IMR-90 (cell line): ENCODE results near the gene HOXA10. TPM values are rescaled to one million over a fixed set of nuclear protein-coding genes. Genes with fewer than 3 reads are reported as not detected.

Experiments
- ATAC-seq: fragments of 200-7000 bp; cut with Tn5 transposase; 2 replicates; pipeline ENCODE4 v1.9.1; 2020; ENCODE audit warnings: low read depth, mild to moderate bottlenecking, moderate library complexity
- BruUV-seq: library from RNA; stranded (reverse); fragments of 400-500 nt; replicated peaks from 2 replicates; lab custom pipeline; 2021; lab: Mats Ljungman, UMichigan
- CTCF ChIA-PET: fragments of 300-600 bp; formaldehyde crosslinking; extraction: SDS; loops from one replicate; lab custom pipeline; 2021; ENCODE audit warnings: antibody characterized with exemption; lab: Yijun Ruan, JAX
- POLR2A ChIA-PET: fragments of 300-600 bp; sonication (Branson Sonifier 250); formaldehyde crosslinking; loops from one replicate; lab custom pipeline; 2022; ENCODE audit warnings: antibody characterized with exemption; ENCODE audit not compliant: unreplicated experiment; lab: Charles Lee
- DNase-seq: peaks from one replicate; pipeline ENCODE4 v3.0.0; 2013
- H2AFZ ChIP-seq: replicated peaks from 2 replicates; pipeline ENCODE3; 2013; ENCODE audit warnings: low read length, mild to moderate bottlenecking; ENCODE audit not compliant: poor library complexity
- H2AK5ac ChIP-seq: 2 replicates; pipeline ENCODE4 v1.6.1; 2013; ENCODE audit warnings: low read depth, low read length, inconsistent platforms
- H2AK9ac ChIP-seq: replicated peaks from 2 replicates; pipeline ENCODE3; 2013; ENCODE audit warnings: mild to moderate bottlenecking, low read depth, low read length, moderate library complexity; ENCODE audit not compliant: poor library complexity
- H2BK120ac ChIP-seq: 2 replicates; pipeline ENCODE4 v1.6.1; 2013; ENCODE audit warnings: low read depth, low read length, inconsistent platforms
- H2BK15ac ChIP-seq: 3 replicates; pipeline ENCODE4 v1.6.1; 2013; ENCODE audit warnings: low read depth, low read length, inconsistent platforms
- H2BK20ac ChIP-seq: 2 replicates; pipeline ENCODE4 v1.6.1; 2013; ENCODE audit warnings: low read depth, mild to moderate bottlenecking, inconsistent platforms, low read length, moderate library complexity
- H2BK5ac ChIP-seq: 2 replicates; pipeline ENCODE4 v1.6.1; 2013; ENCODE audit warnings: mild to moderate bottlenecking, low read depth, low read length, inconsistent platforms; ENCODE audit not compliant: poor library complexity, severe bottlenecking
- H3K14ac ChIP-seq: replicated peaks from 2 replicates; pipeline ENCODE4 v1.6.1; 2013; ENCODE audit warnings: low read depth, low read length, inconsistent platforms
- H3K18ac ChIP-seq: 2 replicates; pipeline ENCODE4 v1.6.1; 2013; ENCODE audit warnings: low read depth, low read length, control low read depth
- H3K23ac ChIP-seq: 2 replicates; pipeline ENCODE4 v1.6.1; 2013; ENCODE audit warnings: low read depth, low read length, inconsistent platforms
- H3K27ac ChIP-seq: 2 replicates; pipeline ENCODE4 v1.5.1; 2013; ENCODE audit warnings: mild to moderate bottlenecking, control low read depth, low read length; ENCODE audit not compliant: insufficient read depth
- H3K27me3 ChIP-seq: 2 replicates; pipeline ENCODE4 v1.6.1; 2013; ENCODE audit warnings: low read length; ENCODE audit not compliant: control insufficient read depth, insufficient read depth
- H3K36me3 ChIP-seq: 2 replicates; pipeline ENCODE4 v1.6.1; 2013; ENCODE audit warnings: low read length, mixed read lengths; ENCODE audit not compliant: control insufficient read depth, insufficient read depth
- H3K4ac ChIP-seq: 2 replicates; pipeline ENCODE4 v1.6.1; 2013; ENCODE audit warnings: low read depth, low read length, inconsistent platforms
- H3K4me1 ChIP-seq: 2 replicates; pipeline ENCODE4 v1.6.1; 2013; ENCODE audit warnings: low read length, mixed read lengths; ENCODE audit not compliant: control insufficient read depth, insufficient read depth
- H3K4me2 ChIP-seq: 2 replicates; pipeline ENCODE4 v1.6.1; 2013; ENCODE audit warnings: low read depth, mild to moderate bottlenecking, control low read depth, low read length, moderate library complexity
- H3K4me3 ChIP-seq: 2 replicates; pipeline ENCODE4 v1.5.1; 2013; ENCODE audit warnings: low read depth, mild to moderate bottlenecking, control low read depth, low read length, moderate library complexity; ENCODE audit not compliant: insufficient read depth
- H3K56ac ChIP-seq: 2 replicates; pipeline ENCODE4 v1.6.1; 2013; ENCODE audit warnings: low read length, inconsistent platforms; ENCODE audit not compliant: insufficient read depth; ENCODE audit errors: extremely low read depth
- H3K79me1 ChIP-seq, 2 experiments: 2 replicates each; pipeline ENCODE4 v1.6.1; 2013; ENCODE audit warnings: low read length in 2 of 2, inconsistent platforms in 1 of 2, low read depth in 1 of 2
- H3K9ac ChIP-seq: 2 replicates; pipeline ENCODE4 v1.6.1; 2013; ENCODE audit warnings: low read depth, low read length, control low read depth
- H3K9me1 ChIP-seq: 2 replicates; pipeline ENCODE4 v1.6.1; 2013; ENCODE audit warnings: low read length, inconsistent platforms; ENCODE audit not compliant: insufficient read depth
- H3K9me3 ChIP-seq: 2 replicates; pipeline ENCODE4 v1.6.1; 2013; ENCODE audit warnings: low read length; ENCODE audit not compliant: control insufficient read depth, insufficient read depth
- H4K20me1 ChIP-seq: 2 replicates; pipeline ENCODE4 v1.6.1; 2013; ENCODE audit warnings: low read length, inconsistent platforms; ENCODE audit not compliant: insufficient read depth
- H4K5ac ChIP-seq: 2 replicates; pipeline ENCODE4 v1.6.1; 2013; ENCODE audit warnings: mild to moderate bottlenecking, low read depth, low read length, control low read depth
- H4K8ac ChIP-seq, 2 experiments: 2 replicates each; pipeline ENCODE4 v1.6.1; 2013; ENCODE audit warnings: low read depth in 2 of 2, low read length in 2 of 2, control low read depth in 1 of 2, inconsistent platforms in 1 of 2
- H4K91ac ChIP-seq: 2 replicates; pipeline ENCODE4 v1.6.1; 2013; ENCODE audit warnings: low read depth, low read length, inconsistent platforms; ENCODE audit not compliant: insufficient read depth
- ELK1 ChIP-seq: fragments of 150-350 bp; IDR thresholded peaks from 2 replicates; pipeline ENCODE4 v1.6.1; 2016; ENCODE audit warnings: low read depth, mild to moderate bottlenecking, low read length, moderate library complexity, borderline replicate concordance
- FOS ChIP-seq: fragments of 150-350 bp; IDR thresholded peaks from 2 replicates; pipeline ENCODE4 v1.6.1; 2016; ENCODE audit warnings: low read depth, low read length
- MXI1 ChIP-seq: IDR thresholded peaks from 2 replicates; pipeline ENCODE4 v1.6.1; 2012; ENCODE audit warnings: low read depth, mild to moderate bottlenecking, low read length, moderate library complexity, borderline replicate concordance
- POLR2A ChIP-seq: IDR thresholded peaks from 2 replicates; pipeline ENCODE4 v1.6.1; 2012; ENCODE audit warnings: mild to moderate bottlenecking, low read depth, low read length
- RAD21 ChIP-seq: IDR thresholded peaks from 2 replicates; pipeline ENCODE4 v1.6.1; 2012; ENCODE audit warnings: low read length, improper control_type of control experiment
- RCOR1 ChIP-seq: IDR thresholded peaks from 2 replicates; pipeline ENCODE4 v1.6.1; 2012; ENCODE audit warnings: mild to moderate bottlenecking, low read length, improper control_type of control experiment; ENCODE audit not compliant: insufficient replicate concordance
- SMC3 ChIP-seq: fragments of 150-350 bp; IDR thresholded peaks from 2 replicates; pipeline ENCODE4 v1.6.1; 2016; ENCODE audit warnings: low read depth, mild to moderate bottlenecking, antibody characterized with exemption, low read length, moderate library complexity
- USF2 ChIP-seq: fragments of 150-350 bp; IDR thresholded peaks from 2 replicates; pipeline ENCODE4 v1.6.1; 2017; ENCODE audit warnings: mild to moderate bottlenecking, antibody characterized with exemption, low read length, low read depth
- WGBS, 2 experiments: methylation state at CpG; one replicate each; pipeline versions ENCODE4 v1.1.5 to v1.1.7; 2013; ENCODE audit warnings: missing lambda C conversion rate in 2 of 2; ENCODE audit not compliant: insufficient read length in 1 of 2; ENCODE audit errors: extremely low coverage in 2 of 2; 5-methylcytosine and 5-hydroxymethylcytosine counted together
- dilution Hi-C: fragments of 300-500 bp; cut with HindIII; formaldehyde crosslinking; loops from one replicate; pipeline ENCODE4 v1.14.3; 2018; ENCODE audit warnings: low sequenced_read_pairs; ENCODE audit not compliant: unreplicated experiment
- in situ Hi-C: fragments of 300-500 bp; cut with MboI; formaldehyde crosslinking; loops from 3 replicates; pipeline ENCODE4 v1.14.3; 2019; ENCODE audit warnings: low sequenced_read_pairs, inconsistent platforms, mixed read lengths
- intact Hi-C: fragments of 100-400 bp; cut with micrococcal nuclease; formaldehyde crosslinking; loops from 2 replicates; pipeline ENCODE4 v1.10.0; 2022
- polyA plus RNA-seq, 3 experiments: library from polyadenylated mRNA; depleted of rRNA; stranded (reverse); fragments of >200 nt; gene quantifications; 2 replicates each; pipeline ENCODE4 v1.2.3, GENCODE V29; 2012; ENCODE audit warnings: low replicate concordance in 1 of 3
- total RNA-seq: library from RNA; depleted of rRNA; stranded (reverse); fragments of >200 nt; gene quantifications from 2 replicates; pipeline ENCODE4 v1.2.3, GENCODE V29; 2012

The HOXA10 gene
- total and polyA plus RNA-seq, 2 of the 4 experiments (the other 2 are of a cell fraction): 0.10 to 0.18 TPM

GRCh38 chr7:27211084-27211446 lies 36.9 kb upstream of the HOXA10 start:
- BruUV-seq: no TSS peak
- in situ Hi-C loops: no loop called here

More at GRCh38 chr7:27211084-27211446, 36.9 kb upstream of the HOXA10 start:
- intact Hi-C loops (loop anchor here (5.0 kb wide), 3 partner anchors 451 to 811 kb away; partner anchors contain the start of gene HIBADH), dilution Hi-C loops (no loop called here)
- ATAC-seq (no peak; the same call in 1 of the 2 replicates), DNase-seq (no peak)
- Histone ChIP-seq H2BK15ac (no peak overlapping the region), H3K79me1 (no peaks in the 10 kb centered on the region), H2BK5ac (no peak overlapping the region), H3K36me3 (no peaks in the 10 kb centered on the region), H3K14ac (no peak overlapping the region), H4K20me1 (no peaks in the 10 kb centered on the region), H3K9me3 (peaks cover under 1% of the 10 kb centered on the region; the same call in 1 of the 2 replicates), H3K9ac (no peak overlapping the region), H2AK9ac (no peak overlapping the region), H3K4me3 (no peak overlapping the region), H4K91ac (no peak overlapping the region), H3K27me3 (peaks cover 95% of the 10 kb centered on the region), H3K18ac (no peak overlapping the region), H2BK20ac (no peak overlapping the region), H2AK5ac (no peak overlapping the region), H2BK120ac (no peak overlapping the region), H3K56ac (no peak overlapping the region), H3K4me2 (no peak overlapping the region), H4K8ac (no peak overlapping the region), H3K4me1 (no peaks in the 10 kb centered on the region), H3K9me1 (no peaks in the 10 kb centered on the region), H3K4ac (no peak overlapping the region), H3K27ac (no peak overlapping the region), H4K5ac (no peak overlapping the region), H3K23ac (no peak overlapping the region), H2AFZ (no peak overlapping the region)
- no CpG with 5 or more reads among the region's 1 CpG for WGBS, 2 experiments
- CTCF ChIA-PET: interaction anchor here (0.7 to 1.2 kb wide), 6 partner anchors 31 to 707 kb away, joined by 3 read pairs; no protein-coding TSS in a partner anchor
- TF ChIP-seq POLR2A: no peak
- no peak for TF ChIP-seq SMC3
- no peak for TF ChIP-seq RAD21
- no peak for TF ChIP-seq USF2
- no peak for TF ChIP-seq ELK1
- no peak for TF ChIP-seq FOS
- TF ChIP-seq RCOR1: no peak
- TF ChIP-seq MXI1: no peak
- POLR2A ChIA-PET: no interaction called here
